HG02840 (cell line): ENCODE results near the gene TMEM41A.
"Not testable (repeated sequence)": the region's sequence is repeated elsewhere in the genome, so short reads cannot be mapped to it uniquely, and the experiment has no call there.

Source experiments
- ATAC-seq: cut with Tn5 transposase; IDR thresholded peaks from one replicate; pipeline ENCODE4 v1.9.1; 2021; ENCODE audit warnings: mild to moderate bottlenecking, moderate library complexity, moderate number of reproducible peaks; ENCODE audit not compliant: unreplicated experiment, low FRiP score

The TMEM41A gene

DNA sequence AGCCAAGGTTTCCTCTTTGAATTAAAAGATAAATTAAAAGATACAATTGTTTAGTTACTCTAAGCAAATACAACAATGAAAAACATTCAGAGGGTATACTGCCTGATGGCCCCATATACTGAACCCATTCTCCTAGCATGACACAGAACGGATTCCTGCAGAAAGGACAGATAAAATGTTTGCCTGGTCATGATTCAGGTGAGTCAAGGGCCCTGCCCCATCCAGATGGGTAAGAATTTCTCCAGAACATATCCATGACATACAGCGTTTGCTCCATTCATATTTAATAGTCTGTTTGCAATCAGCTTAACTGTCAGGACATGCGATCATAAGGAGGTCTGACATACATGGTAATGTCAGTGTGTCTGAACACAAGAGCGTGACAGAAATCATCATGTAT, 8.6 kb downstream of the TMEM41A start:
- no peak for ATAC-seq

DNA sequence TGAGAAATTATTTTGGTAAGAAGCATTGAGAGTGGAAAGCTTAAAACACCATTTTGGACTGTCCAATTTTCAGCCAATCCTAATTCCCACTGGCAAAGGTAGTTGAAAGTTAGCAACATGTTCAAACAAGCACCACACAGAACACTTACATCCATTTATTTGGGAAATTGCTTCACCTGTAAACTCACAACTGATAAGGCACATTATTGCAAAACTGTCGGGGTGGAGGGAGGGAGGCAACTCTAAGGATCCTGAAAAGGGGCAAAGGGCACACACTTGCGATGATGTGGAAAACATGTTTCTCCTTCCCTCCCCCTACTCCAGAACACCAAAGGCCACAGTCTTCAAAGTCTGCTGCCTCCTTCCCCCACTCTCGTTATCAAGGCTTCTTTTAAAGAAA, 9.4 kb downstream of the TMEM41A start:
- no peak for ATAC-seq

DNA sequence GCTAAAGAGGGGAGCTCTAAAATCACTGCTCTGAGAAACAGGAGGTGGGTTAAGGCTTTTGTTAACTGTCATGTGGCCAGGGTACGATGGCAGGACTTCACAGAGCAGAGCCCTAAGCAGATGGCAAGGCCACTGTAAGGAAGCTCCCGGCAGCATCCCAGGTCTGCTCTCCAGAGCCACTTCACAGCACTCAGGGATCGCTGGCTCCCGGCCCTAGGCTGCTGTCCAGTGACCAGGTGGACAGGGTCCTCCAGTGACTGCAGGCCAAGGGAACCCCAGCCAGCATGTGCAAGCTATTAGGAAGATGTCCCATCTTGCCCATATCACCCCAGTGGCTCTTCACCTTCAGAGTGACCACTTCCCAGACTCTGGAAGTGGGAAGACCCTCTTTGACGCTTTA, 10.4 kb downstream of the TMEM41A start:
- no peak for ATAC-seq

DNA sequence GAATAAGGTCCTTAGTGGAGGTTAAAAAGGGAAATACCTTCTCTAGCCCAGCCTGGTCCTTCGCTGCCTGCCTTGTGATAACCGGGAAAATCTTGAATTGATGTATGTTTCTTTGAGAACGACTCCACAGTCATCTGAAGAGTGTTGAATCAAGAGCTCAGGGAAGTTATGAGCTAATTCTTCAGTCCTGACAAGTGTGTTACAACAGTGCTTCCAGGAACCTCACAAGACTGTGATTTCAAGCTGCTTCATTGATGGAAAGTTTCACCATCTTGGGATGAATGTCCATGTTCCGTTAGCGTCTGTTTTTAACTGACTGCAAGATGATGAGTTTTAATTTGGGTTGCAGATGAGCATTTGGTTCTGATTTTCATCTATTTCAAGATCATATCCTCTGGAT, 12.4 kb downstream of the TMEM41A start:
- ATAC-seq = no peak

DNA sequence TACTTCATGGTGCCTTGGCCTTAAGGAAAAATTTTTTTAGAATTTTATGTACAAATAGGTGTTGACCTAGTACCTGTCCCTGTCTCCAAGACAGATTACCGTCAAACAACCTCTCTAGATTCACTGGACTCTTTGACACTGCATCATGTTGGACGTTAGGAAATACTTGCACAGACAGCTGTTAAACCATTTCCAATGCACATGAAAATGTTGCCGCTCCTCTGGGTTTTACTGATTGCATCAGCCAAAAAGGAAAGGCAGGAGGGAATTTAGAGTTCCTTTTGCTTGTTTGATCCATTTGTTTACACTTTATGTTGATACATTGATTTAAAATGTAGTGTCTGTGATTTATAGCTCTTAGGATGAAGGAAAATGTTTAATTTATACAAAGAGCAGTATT, 14.5 kb downstream of the TMEM41A start:
- no peak for ATAC-seq

DNA sequence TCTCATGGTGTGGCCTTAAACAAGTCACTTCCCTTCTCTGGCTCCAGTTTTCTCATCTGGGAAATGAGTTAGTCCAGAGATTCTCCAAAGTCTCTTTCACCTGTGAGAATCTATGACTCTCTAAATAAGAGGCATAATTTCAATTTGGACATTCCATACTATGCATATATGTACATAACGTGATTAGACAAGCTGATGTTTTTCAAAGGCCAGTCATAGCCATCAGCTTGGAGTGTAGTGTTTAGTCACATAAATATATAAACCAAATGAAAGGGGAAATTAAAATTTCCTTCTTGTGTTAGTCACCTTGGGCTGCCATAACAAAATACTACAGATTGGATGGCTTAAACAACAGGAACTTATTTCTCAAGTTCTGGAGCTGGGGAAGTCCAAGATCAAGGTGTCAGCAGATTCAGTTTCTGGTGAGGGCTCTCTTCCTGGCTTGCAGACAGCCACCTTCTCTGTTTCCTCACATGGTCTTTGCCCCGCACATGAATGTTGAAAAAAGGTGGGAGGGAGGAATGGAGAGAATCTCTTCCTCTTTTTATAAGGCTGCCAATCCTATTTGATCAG, 19.4 kb downstream of the TMEM41A start:
- ATAC-seq = no peak

DNA sequence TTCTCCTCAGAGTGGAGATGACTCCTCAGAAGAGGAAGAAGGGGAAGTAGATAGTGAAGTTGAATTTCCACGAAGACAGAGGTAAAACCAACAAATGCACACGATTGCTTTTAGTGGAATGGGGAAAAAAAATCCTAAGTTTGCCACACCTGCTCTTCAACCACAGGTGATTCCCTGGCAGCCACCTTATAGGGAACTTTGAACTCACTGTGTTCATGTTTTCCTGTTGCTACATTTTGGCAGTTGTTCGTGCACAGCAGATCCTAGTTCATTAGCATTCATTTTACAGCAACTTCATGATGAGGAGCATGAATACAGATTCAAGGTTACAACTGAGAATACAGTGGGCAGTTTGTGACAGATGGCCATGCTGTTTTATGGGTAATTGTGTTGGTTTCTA, 21.5 kb downstream of the TMEM41A start:
- no peak for ATAC-seq

DNA sequence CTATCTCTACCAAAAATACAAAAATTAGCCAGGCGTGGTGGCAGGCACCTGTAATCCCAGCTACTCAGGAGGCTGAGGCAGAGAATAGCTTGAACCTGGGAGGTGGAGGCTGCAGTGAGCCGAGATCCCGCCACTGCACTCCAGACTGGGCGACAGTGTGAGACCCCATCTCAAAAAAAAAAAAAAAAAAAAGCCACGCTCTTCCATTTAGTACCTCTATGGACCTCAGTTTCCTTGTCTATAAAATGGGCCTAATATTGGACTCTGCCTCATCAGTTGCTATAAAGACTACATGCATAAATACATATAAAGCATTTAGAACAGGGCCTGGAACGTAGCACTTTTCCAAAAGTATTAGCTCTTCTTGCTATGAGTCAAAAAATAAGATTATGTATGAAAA, 23.9 kb downstream of the TMEM41A start:
- ATAC-seq = not testable (repeated sequence)

DNA sequence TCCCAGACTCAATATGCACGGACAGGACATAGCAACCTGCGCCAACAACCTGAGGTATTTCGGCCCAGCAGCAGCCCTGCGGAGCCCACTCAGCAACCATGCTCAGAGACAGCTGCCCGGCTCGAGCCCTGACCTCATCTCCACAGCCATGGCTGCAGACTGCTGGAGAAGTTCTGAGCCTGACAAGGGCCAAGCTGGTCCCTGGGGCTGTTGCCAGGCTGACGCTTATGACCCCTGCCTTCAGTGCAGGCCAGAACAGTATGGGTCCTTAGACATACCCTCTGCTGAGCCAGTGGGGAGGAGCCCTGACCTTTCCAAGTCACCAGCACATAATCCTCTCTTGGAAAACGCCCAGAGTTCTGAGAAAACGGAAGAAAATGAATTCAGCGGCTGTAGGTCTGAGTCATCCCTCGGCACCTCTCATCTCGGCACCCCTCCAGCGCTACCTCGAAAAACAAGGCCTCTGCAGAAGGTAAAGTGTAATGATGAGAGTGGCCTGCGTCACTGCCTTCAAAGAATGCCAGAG, 25.5 kb downstream of the TMEM41A start:
- ATAC-seq = no peak

DNA sequence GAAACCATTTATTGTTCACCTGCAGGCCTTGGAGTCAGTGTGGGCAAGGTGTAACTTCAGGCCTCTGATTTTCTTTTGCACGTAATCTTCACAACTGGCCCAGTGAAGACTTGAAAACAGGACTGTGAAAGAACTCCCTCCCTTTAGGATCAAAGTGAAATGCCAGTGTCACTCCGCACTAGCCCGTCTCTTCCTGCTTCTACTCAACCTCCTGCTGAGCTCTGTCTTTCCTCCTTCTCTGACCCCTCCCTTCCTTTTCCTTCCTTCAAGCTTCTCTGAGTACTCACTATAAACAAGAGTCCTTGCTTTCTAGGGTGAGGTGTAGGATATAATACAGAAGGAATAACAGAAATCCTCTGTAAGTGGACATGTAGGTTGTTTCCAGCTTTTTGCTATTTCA, 28.5 kb downstream of the TMEM41A start:
- ATAC-seq = no peak

DNA sequence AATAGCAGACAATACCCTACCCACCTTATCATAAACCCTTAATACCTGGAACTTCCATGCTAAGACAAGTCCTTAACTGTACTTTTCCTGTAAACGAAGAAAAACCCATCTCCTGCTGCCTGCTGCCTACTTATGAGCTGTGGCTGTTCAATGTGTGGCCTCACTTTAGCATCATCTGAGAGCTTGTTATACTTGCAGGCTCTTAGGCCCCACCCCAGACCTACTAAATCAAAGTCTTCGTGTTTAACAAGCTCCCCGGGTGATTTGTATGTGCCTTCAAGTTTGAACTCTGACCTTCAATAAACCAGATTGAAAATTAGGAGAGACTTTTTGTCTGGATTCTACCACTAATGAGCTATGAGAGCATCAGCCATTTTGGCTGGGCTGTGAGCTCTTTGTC, 29.3 kb downstream of the TMEM41A start:
- ATAC-seq = no peak

DNA sequence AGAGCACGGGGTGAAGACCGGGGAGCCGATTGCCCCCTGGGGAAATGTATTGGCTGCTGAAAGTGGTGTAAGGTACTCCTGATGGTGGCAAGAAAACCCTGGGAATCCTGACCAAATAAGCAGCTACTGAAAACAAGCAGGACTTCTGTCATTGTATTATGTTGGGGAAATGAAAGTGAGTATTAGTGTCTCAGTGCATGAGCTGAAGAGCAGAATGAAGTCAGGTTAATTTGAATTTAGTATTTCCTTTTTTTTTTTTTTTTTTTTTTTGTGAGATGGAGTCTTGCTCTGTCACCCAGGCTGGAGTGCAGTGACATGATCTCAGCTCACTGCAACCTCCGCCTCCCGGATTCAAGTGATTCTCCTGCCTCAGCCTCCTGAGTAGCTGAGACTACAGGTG, 32.7 kb downstream of the TMEM41A start:
- ATAC-seq = not testable (repeated sequence)

DNA sequence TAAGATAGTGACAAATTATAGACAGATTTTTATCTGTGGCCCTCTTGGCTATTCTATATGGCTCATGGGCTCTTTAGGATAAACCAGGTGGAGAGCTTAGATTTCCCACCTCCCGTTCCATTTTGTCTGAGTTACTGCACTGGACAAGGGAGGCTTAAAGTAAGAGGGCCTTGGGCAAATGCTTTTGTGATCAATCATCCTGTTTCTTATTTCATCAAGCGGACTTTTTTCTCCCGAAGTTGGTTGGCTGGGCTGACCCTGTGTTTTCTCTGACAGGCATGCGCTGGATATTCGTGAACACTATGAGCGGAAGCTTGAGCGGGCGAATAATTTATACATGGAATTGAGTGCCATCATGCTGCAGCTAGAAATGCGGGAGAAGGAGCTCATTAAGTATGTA, 33.4 kb downstream of the TMEM41A start:
- no peak for ATAC-seq

DNA sequence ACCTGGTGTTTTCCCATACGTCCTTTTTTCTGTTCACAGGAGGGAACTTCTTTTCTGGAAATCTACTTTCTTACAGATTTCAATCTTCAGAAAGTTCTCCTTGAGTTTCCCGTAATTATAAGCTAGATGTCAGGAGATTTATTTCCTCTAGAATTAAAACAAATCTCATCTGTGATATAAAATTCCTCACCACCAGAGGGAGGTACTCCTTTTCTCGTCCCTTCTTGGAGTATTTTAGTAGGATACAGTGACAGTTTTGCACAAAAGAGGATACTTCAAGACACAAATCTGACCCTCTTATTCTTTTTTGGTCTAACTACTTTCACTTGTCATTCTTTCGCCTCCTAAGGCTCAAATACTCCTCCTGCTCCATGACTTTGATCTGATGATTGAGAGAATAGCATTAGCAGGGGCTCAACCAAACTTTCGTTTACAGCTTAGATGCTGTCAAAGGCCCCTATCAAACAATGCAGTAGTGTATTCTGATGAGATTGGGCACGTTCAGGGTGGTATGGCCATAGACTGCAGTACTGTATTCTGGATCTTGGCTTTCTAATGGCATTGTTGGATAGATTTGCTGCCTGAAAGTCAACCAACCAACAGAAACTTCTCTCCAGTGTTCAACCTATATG, 38.0 kb downstream of the TMEM41A start:
- ATAC-seq = no peak

DNA sequence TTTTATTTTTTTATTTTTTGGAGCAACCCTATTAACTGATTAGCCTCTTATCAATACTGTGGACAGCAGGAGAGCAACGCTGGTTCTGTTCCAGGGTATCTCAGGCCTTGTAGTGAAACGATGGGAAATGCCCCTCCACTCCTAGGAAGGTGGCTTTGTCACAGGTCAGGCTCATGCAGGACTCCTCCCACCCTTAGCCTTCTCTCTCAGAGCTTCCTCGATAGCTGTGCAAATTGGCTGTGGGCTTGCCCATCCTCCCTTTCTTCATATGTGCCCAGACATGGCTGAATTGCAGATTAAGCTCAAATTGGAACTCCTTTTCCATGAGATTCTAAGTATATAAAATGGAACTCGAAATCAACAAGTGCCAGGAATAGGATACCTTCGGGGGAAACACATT, 38.5 kb downstream of the TMEM41A start:
- no peak for ATAC-seq

DNA sequence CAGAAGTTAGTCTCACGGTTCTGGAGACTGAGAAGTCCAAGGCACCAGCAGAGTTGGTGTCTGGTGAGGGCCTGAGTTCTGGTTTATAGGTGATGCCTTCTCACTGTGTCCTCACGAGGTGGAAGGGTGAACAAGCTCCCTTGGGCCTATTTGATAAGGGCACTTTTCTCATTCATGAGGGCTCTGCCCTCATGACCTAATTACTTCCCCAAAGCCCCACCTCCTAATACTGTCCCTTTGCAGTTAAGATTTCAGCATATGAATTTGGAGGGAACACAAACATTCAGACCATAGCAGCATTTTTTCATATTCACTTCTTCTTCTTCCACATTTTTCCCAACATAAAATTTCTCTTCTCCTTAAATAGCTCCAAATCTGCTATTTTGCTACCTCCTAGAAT, 41.5 kb downstream of the TMEM41A start:
- ATAC-seq = no peak

DNA sequence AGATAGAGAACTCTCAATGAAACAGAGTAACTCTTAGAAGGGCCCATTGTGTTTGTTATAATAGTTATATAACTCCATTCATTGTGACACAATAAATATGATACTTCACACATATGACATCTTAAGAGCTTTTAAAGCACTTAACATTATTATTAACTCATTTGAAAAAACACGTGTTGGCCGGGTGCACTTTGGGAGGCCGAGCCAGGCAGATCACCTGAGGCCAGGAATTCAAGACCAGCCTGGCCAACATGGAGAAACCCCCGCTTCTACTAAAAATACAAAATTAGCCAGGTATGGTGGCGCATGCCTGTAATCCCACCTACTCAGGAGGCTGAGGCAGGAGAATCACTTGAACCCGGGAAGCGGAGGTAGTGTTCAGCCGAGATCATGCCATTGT, 47.4 kb downstream of the TMEM41A start:
- ATAC-seq = not testable (repeated sequence)

DNA sequence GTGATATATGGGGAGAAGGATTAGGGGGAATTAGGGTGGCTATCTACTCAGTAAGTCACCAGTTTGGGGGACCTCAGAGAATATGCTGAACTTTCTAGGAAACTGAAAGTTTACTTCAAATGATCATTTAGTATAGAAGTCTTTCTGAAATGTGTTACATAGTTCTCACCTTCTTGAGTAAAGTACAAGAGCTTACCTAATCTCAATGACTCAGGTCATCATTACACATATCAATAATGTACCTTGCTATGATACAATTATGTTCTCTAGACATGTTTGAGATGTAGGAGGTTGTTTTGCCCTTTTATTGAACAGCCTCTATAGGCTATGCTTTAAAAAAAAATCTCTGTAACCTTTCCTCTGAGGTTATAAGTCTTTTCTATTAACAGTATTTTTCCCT, 50.7 kb downstream of the TMEM41A start:
- ATAC-seq = no peak

DNA sequence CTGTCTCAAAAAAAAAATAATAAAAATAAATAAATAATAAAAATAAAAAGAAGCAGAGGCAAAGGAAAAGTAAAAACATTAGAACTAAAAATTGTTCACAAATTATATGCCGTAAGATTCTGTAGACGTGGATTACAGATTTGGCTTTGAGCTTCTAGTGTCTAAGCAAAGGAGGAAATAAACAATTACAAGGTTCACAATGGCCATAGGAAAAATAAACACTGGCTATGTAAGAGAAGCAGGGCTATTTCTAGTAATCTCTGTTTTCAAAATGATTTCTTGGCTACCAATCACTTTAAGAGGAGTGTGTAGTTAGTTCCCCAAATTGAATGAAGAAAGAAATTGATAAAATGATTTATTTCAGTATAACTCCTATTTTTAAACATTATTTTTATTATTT, 54.5 kb downstream of the TMEM41A start:
- ATAC-seq = no peak

DNA sequence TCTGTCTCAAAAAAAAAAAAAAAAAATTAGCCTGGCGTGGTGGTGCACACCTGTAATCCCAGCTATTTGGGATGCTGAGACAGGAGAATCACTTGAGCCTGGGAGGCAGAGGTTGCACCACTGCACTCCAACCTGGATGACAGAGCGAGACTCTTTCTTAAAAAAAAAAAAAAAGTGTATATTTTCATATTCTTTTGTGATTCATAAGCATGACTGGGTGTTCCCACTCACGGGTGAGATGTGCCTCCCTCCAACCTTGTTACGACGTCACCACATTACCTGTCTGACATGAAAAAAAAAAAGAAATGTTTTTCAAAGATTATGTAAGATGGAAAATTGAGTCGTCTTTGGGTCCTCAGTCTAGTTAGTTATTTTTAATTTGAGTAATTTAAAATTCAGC, 56.8 kb downstream of the TMEM41A start:
- ATAC-seq = no peak

DNA sequence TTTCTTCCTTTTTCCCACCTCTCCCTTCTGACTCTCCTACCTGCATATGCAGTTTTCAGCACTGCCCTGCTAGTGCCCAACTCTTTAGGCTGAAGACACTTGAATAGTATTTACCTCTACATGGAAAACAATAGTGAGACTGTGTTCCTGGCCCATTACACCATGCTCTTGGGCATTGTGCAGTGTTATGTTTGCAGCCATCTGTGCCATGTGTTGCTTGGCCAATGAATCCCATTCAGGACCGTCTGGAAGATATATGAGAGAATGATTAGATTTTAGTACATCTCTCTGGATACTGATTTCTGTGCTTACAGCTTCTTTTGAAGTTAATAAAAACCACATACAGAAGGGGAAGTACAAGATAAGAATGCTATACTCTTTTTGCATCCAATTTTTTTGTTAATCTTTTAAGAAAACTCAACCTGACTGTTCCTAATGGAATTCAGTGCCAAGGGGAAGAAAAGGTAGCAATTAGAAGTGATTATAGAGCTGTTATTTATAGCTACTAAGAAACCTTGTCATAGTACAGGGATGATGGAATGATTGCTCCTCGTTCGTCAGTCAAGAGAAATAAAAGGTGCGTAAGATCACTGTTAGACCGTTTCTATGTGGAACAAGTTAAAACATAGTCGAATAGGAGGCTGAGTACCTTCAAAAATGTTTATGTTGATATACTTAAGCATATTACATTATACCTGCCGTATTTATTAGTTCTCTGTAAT, 58.9 kb downstream of the TMEM41A start:
- no peak for ATAC-seq
